Fibroblast of villous mesenchyme (primary cell): ENCODE results near the gene PCDHGC4. TPM values are rescaled to one million over a fixed set of nuclear protein-coding genes. Genes with fewer than 3 reads are reported as not detected.

Experiments used
- DNase-seq: peaks from one replicate; pipeline ENCODE4 v3.0.0-alpha.2; 2010; ENCODE audit warnings: low read depth
- H3K4me3 ChIP-seq: 2 replicates; pipeline ENCODE4 v1.5.1; 2011; ENCODE audit warnings: low read depth, mild to moderate bottlenecking, low read length
- total RNA-seq: library from RNA; depleted of rRNA; stranded (reverse); fragments of >200 nt; gene quantifications from 2 replicates; pipeline ENCODE4 v1.2.3, GENCODE V29; 2012
- TF ChIP-seq, protein P1 (sequence below): IDR thresholded peaks from 2 replicates; pipeline ENCODE4 v1.5.1; 2012; ENCODE audit warnings: low read depth, mild to moderate bottlenecking, low read length; ENCODE audit not compliant: insufficient read depth

The PCDHGC4 gene
- total RNA-seq, result 2.6 and 2.9 TPM in 2 replicates

DNA sequence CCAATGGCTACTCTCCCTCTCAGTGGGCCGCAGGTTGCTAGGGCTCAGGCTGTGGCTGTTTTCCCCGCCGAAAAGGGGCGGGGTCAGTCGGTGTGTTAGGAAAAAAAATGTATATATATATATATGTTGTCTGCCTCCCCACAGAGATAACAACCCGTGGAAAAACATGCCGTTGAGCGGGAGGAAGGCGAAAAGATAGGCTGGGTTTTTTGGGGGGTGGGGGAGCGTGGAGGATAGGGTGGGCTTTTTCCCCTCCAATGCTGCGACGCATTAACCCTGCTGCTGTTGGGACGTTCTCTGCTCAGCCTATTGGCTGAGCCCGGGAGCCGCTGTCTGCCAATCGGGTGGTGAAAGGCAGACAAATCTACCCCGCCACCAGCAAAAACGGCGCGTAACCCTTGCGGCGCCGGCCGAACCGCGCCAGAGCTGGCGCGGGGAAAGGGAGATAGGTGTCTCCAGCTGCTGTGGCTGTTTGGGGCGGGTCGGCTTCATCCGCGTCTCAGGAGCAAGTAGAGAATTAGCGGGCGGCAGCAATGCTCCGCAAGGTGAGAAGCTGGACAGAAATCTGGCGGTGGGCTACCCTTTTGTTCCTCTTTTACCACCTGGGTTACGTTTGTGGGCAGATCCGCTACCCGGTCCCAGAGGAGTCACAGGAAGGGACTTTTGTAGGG, at the start of gene PCDHGC4:
Gene PCDHGC4, plus strand, starts transcription at position 390 of the 671 bp plus-strand sequence. Its CDS starts 144 bp downstream, at position 534.
- DNase-seq, result no peak
- peak within 1 kb of the TSS; percentile 41 for H3K4me3 ChIP-seq
- TF ChIP-seq, protein P1, sequence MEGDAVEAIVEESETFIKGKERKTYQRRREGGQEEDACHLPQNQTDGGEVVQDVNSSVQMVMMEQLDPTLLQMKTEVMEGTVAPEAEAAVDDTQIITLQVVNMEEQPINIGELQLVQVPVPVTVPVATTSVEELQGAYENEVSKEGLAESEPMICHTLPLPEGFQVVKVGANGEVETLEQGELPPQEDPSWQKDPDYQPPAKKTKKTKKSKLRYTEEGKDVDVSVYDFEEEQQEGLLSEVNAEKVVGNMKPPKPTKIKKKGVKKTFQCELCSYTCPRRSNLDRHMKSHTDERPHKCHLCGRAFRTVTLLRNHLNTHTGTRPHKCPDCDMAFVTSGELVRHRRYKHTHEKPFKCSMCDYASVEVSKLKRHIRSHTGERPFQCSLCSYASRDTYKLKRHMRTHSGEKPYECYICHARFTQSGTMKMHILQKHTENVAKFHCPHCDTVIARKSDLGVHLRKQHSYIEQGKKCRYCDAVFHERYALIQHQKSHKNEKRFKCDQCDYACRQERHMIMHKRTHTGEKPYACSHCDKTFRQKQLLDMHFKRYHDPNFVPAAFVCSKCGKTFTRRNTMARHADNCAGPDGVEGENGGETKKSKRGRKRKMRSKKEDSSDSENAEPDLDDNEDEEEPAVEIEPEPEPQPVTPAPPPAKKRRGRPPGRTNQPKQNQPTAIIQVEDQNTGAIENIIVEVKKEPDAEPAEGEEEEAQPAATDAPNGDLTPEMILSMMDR, result no peak

DNA sequence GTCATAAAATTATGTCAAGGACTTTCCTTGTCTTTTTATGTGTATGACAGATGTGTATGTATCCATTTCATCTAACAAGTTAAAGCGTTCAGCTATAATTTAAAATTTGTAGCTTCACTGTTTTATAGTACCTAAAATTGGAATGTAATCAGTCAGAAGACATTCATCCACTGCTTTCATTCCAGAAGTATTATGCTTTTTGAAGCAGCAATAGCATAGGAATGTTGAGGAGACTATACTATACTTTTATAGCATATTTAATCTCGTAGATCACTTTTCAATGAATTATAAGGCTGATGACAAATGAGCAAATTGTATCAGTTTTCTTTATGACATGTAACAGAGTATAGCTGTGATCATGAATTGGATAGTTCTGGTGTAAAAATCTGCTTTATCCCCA, 47.6 kb upstream of the PCDHGC4 start:
- H3K4me3 ChIP-seq, result no peak overlapping the region
- no peak for DNase-seq
- TF ChIP-seq, protein P1, result no peak

DNA sequence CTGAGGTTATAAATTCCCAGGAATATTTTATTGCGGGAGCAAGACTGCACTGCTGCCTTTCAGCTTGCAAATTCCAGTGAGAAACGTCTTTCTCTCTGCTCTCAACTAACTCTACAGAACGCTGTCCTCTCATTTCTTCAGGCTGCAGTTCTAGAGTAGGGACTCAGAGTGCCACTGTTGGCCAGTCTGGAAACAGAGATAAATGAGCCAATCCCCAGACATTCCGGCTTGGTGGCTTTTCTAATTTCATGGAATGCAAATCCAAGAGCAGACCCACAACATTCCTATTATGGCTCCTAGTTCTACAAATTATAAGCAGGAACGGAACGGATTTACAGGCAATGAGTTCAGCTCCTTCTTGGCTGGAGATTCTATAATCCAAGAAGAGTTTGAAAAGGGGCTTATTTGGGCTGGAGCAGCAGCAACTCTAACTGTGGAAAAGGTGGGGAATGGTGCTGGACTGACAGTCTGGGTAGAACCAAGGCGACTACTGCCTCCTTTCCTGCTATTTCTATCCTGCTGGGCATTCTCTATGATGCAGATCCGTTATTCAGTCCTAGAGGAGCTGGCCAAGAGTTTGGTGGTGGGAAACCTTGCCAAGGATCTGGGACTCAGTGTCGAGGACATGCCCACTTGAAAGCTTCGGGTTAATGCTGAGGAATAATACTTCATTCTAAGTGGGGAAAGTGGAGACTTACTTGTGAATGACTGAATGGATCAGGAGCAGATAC, 45.3 kb upstream of the PCDHGC4 start:
- no peak for DNase-seq
- TF ChIP-seq, protein P1, result peak; percentile 8
- no peak overlapping the region for H3K4me3 ChIP-seq

DNA sequence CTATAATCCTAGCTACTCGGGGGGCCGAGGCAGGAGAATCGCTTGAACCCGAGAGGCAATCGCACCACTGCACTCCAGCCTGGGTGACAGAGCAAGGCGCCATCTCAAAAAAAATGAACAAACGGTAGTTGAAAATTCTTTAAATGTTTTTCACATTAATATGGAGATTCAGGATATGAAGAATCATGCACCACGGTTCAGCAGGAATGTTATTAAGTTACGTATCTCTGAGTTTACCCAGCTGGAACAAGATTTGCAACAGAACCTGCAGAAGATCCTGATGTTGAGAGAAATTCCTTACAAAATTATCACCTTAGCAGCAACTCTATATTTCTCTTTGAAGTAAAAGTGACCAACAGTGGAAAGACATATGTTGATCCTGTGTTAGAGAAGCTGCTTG, 44.5 kb upstream of the PCDHGC4 start:
- H3K4me3 ChIP-seq, result no peak overlapping the region
- TF ChIP-seq, protein P1, result no peak
- DNase-seq, result no peak

DNA sequence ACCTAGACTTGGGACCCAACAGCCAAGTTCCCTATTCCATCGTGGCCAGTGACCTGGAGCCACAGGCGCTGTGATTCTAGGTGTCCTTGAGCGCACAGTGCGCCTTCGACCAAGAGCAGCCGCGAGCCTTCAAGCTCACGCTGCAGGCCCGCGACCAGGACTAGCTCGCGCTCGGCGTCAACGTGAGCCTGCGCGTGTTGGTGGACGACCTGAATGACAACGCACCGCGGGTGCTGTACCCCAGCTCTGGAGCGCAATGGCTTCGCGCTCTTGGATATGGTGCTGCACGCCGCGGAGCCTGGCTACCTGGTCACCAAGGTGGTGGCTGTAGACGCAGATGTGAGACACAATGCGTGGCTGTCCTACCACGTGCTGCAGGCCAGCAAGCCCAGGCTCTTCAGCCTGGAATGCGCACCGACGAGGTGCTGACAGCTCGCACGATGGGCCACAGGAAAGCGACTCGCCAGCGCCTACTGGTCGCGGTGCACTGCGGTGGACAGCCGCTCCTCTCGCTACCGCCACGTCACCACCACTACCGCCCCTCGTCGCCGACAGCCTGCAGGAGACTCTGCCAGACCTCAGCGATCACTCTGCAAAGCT, 43.2 kb upstream of the PCDHGC4 start:
- no peak for DNase-seq

DNA sequence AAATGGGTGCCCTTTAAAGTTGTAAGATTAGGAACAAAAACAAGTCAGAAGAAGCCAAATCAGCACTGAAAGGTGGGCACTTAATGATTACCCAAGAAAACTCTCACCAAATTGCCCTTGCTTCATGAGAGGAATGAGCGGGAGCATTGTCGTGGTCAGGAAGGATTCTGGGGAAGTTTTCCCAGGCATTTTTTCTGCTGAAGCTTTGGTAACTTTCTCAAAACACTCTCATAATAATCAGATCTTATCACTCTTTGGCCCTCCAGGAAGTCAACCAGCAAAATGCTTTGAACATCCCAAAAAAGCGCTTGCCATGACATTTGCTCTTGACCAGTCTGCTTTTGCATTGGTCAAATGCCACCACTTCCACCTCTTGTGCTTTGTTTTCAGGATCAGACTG, 19.5 kb upstream of the PCDHGC4 start:
- peak; percentile 45 for DNase-seq
- no peak overlapping the region for H3K4me3 ChIP-seq
- TF ChIP-seq, protein P1, result no peak

More for the DNA sequence above, 43.2 kb upstream of the PCDHGC4 start:
- no peak overlapping the region for H3K4me3 ChIP-seq
- TF ChIP-seq, protein P1, result no peak
